Activated naive CD8-positive, alpha-beta T cell (primary cell): Measurements from ENCODE around the gene CCDC187.

Experiments
- H3K27ac Mint-ChIP-seq: one replicate; pipeline ENCODE4 v1.8.0; 2021; ENCODE audit warnings: mixed read lengths
- H3K27me3 Mint-ChIP-seq: one replicate; pipeline ENCODE4 v1.8.0; 2021; ENCODE audit warnings: mixed read lengths
- H3K36me3 Mint-ChIP-seq: one replicate; pipeline ENCODE4 v1.8.0; 2021; ENCODE audit warnings: mixed read lengths
- H3K4me1 Mint-ChIP-seq: one replicate; pipeline ENCODE4 v1.8.0; 2021; ENCODE audit warnings: low read depth, mixed read lengths
- H3K4me3 Mint-ChIP-seq: one replicate; pipeline ENCODE4 v1.8.0; 2021; ENCODE audit warnings: mild to moderate bottlenecking, mixed read lengths
- H3K9me3 Mint-ChIP-seq: one replicate; pipeline ENCODE4 v1.8.0; 2021; ENCODE audit warnings: low read depth, mixed read lengths

CCDC187 gene

GRCh38 chr9:136293476-136294077 is 10.3 kb downstream of the CCDC187 start:
- H3K36me3 Mint-ChIP-seq = no peaks in the 10 kb centered on the region
- H3K4me1 Mint-ChIP-seq = no peaks in the 10 kb centered on the region
- no peaks in the 10 kb centered on the region for H3K9me3 Mint-ChIP-seq
- H3K4me3 Mint-ChIP-seq = no peak overlapping the region
- no peaks in the 10 kb centered on the region for H3K27me3 Mint-ChIP-seq
- no peak overlapping the region for H3K27ac Mint-ChIP-seq

GRCh38 chr9:136292591-136293448 is 11.1 kb downstream of the CCDC187 start:
- Mint-ChIP-seq H3K36me3 (no peaks in the 10 kb centered on the region), H3K4me1 (no peaks in the 10 kb centered on the region), H3K9me3 (no peaks in the 10 kb centered on the region), H3K4me3 (no peak overlapping the region), H3K27ac (no peak overlapping the region), H3K27me3 (no peaks in the 10 kb centered on the region)

- H3K4me3 Mint-ChIP-seq = no peak overlapping the region
- H3K27me3 Mint-ChIP-seq = no peaks in the 10 kb centered on the region
- H3K27ac Mint-ChIP-seq = no peak overlapping the region
- H3K4me1 Mint-ChIP-seq = no peaks in the 10 kb centered on the region
- no peaks in the 10 kb centered on the region for H3K9me3 Mint-ChIP-seq
- no peaks in the 10 kb centered on the region for H3K36me3 Mint-ChIP-seq
Measured at GRCh38 chr9:136292026-136292538, 11.8 kb downstream of the CCDC187 start.

- Mint-ChIP-seq H3K36me3 (no peaks in the 10 kb centered on the region), H3K4me1 (no peaks in the 10 kb centered on the region), H3K27ac (no peak overlapping the region), H3K9me3 (no peaks in the 10 kb centered on the region), H3K4me3 (no peak overlapping the region), H3K27me3 (no peaks in the 10 kb centered on the region)
Measured at GRCh38 chr9:136291306-136292025, 12.4 kb downstream of the CCDC187 start.

GRCh38 chr9:136290508-136291000 is 13.3 kb downstream of the CCDC187 start:
- no peaks in the 10 kb centered on the region for H3K27me3 Mint-ChIP-seq

GRCh38 chr9:136289651-136290507 is 14.0 kb downstream of the CCDC187 start:
- Mint-ChIP-seq H3K4me3 (no peak overlapping the region), H3K4me1 (no peaks in the 10 kb centered on the region), H3K36me3 (no peaks in the 10 kb centered on the region), H3K9me3 (no peaks in the 10 kb centered on the region), H3K27ac (no peak overlapping the region), H3K27me3 (no peaks in the 10 kb centered on the region)

More at GRCh38 chr9:136290508-136291000, 13.3 kb downstream of the CCDC187 start:
- Mint-ChIP-seq H3K4me1 (no peaks in the 10 kb centered on the region), H3K36me3 (no peaks in the 10 kb centered on the region), H3K4me3 (no peak overlapping the region), H3K9me3 (no peaks in the 10 kb centered on the region), H3K27ac (no peak overlapping the region)

- Mint-ChIP-seq H3K9me3 (no peaks in the 10 kb centered on the region), H3K4me3 (no peak overlapping the region), H3K4me1 (peaks cover 3% of the 10 kb centered on the region), H3K27ac (no peak overlapping the region), H3K27me3 (no peaks in the 10 kb centered on the region), H3K36me3 (no peaks in the 10 kb centered on the region)
Measured at GRCh38 chr9:136287960-136288753, 15.7 kb downstream of the CCDC187 start.

GRCh38 chr9:136286987-136287379 is 16.9 kb downstream of the CCDC187 start:
- Mint-ChIP-seq H3K36me3 (no peaks in the 10 kb centered on the region), H3K27ac (no peak overlapping the region)

GRCh38 chr9:136286359-136286986 is 17.4 kb downstream of the CCDC187 start:
- Mint-ChIP-seq H3K4me1 (peaks cover 3% of the 10 kb centered on the region), H3K27me3 (no peaks in the 10 kb centered on the region), H3K27ac (no peak overlapping the region), H3K9me3 (no peaks in the 10 kb centered on the region), H3K36me3 (no peaks in the 10 kb centered on the region), H3K4me3 (no peak overlapping the region)

More at GRCh38 chr9:136286987-136287379, 16.9 kb downstream of the CCDC187 start:
- Mint-ChIP-seq H3K4me1 (peaks cover 3% of the 10 kb centered on the region), H3K4me3 (no peak overlapping the region), H3K9me3 (no peaks in the 10 kb centered on the region), H3K27me3 (no peaks in the 10 kb centered on the region)

- no peaks in the 10 kb centered on the region for H3K27me3 Mint-ChIP-seq
- no peaks in the 10 kb centered on the region for H3K9me3 Mint-ChIP-seq
- H3K27ac Mint-ChIP-seq = no peak overlapping the region
- H3K36me3 Mint-ChIP-seq = no peaks in the 10 kb centered on the region
- H3K4me1 Mint-ChIP-seq = peaks cover 3% of the 10 kb centered on the region
- H3K4me3 Mint-ChIP-seq = no peak overlapping the region
Measured at GRCh38 chr9:136285501-136286358, 18.2 kb downstream of the CCDC187 start.

GRCh38 chr9:136284951-136285350 is 18.9 kb downstream of the CCDC187 start:
- Mint-ChIP-seq H3K36me3 (no peaks in the 10 kb centered on the region), H3K9me3 (no peaks in the 10 kb centered on the region), H3K27me3 (no peaks in the 10 kb centered on the region), H3K27ac (no peak overlapping the region), H3K4me1 (peaks cover 3% of the 10 kb centered on the region), H3K4me3 (no peak overlapping the region)

GRCh38 chr9:136284311-136284710 is 19.6 kb downstream of the CCDC187 start:
- Mint-ChIP-seq H3K4me3 (no peak overlapping the region), H3K9me3 (no peaks in the 10 kb centered on the region), H3K36me3 (no peaks in the 10 kb centered on the region), H3K4me1 (peaks cover 3% of the 10 kb centered on the region), H3K27me3 (no peaks in the 10 kb centered on the region), H3K27ac (no peak overlapping the region)
